ENCODE results near the gene KCNS3.
"Not testable (repeated sequence)": the region's sequence is repeated elsewhere in the genome, so short reads cannot be mapped to it uniquely, and the experiment has no call there.

KCNS3 gene

DNA sequence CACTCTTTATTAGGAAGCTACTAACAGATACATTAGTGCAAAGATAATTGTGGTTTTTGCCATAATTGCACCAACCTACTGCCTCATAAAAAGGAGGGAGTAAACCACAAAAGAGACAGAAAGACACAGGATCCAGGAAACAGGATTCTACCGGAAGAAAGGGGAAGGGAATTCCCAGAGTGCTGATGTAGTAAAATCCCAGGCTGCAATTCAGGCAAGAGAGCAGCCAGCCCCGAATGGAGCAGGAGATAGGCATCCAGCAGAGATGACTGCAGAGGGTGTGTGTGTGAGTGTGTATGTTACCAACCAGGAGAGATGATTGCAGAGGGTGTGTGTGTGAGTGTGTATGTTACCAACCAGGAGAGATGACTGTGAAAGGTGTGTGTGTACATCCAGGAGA, 84.4 kb downstream of the KCNS3 start:
- H3K9me3 ChIP-seq (ENCODE audit: control insufficient read depth in 1 of 2, low read length in 2 of 2) = no peaks in the 10 kb centered on the region
- no peak overlapping the region for H3K9ac ChIP-seq (ENCODE audit: low read depth in 1 of 2, low read length in 2 of 2)
- H3K4me1 ChIP-seq (ENCODE audit: control insufficient read depth in 1 of 2, insufficient read depth in 2 of 2, low read length in 2 of 2) = no peaks in the 10 kb centered on the region
- H3K36me3 ChIP-seq (ENCODE audit: control insufficient read depth in 1 of 2, insufficient read depth in 2 of 2, low read length in 2 of 2) = no peaks in the 10 kb centered on the region
- no peak overlapping the region for H3K4me3 ChIP-seq (ENCODE audit: low read depth in 1 of 2, low read length in 2 of 2)
- no peaks in the 10 kb centered on the region for H3K27me3 ChIP-seq (ENCODE audit: control insufficient read depth in 1 of 2, insufficient read depth in 2 of 2, low read length in 2 of 2)
- no peak overlapping the region for H3K27ac ChIP-seq (ENCODE audit: low read depth, low read length)

DNA sequence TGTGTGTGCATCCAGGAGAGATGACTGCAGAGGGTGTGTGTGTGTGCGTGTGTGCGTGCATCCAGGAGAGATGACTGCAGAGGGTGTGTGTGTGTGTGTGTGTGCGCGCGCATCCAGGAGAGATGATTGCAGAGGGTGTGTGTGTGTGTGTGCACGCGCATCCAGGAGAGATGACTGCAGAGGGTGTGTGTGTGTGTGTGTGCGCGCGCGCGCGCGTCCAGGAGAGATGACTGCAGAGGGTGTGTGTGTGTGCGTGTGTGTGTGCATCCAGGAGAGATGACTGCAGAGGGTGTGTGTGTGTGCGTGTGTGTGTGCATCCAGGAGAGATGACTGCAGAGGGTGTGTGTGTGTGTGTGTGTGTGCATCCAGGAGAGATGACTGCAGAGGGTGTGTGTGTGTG, 85.1 kb downstream of the KCNS3 start:
- not testable (repeated sequence) for H3K4me3 ChIP-seq (ENCODE audit: low read depth in 1 of 2, low read length in 2 of 2); H3K4me1 ChIP-seq (ENCODE audit: control insufficient read depth in 1 of 2, insufficient read depth in 2 of 2, low read length in 2 of 2); H3K9me3 ChIP-seq (ENCODE audit: control insufficient read depth in 1 of 2, low read length in 2 of 2); H3K27ac ChIP-seq (ENCODE audit: low read depth, low read length); H3K27me3 ChIP-seq (ENCODE audit: control insufficient read depth in 1 of 2, insufficient read depth in 2 of 2, low read length in 2 of 2); H3K9ac ChIP-seq (ENCODE audit: low read depth in 1 of 2, low read length in 2 of 2); H3K36me3 ChIP-seq (ENCODE audit: control insufficient read depth in 1 of 2, insufficient read depth in 2 of 2, low read length in 2 of 2)

DNA sequence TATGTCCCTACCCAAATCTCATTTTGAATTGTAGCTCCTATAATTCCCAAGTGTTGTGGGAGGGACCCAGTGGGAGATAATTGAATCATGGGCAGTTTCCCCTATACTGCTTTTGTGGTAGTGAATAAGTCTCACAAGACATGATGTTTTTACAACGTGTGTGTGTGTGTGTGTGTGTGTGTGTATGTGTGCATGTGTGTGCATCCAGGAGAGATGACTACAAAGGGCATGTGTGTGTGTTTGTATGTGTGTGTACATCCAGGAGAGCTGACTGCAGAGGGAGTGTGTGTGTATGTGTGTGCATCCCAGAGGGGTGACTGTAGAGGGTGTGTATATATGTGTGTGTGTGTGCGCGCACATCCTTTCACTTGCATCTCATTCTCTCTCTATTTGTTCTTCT, 86.7 kb downstream of the KCNS3 start:
- no peaks in the 10 kb centered on the region for H3K36me3 ChIP-seq (ENCODE audit: control insufficient read depth in 1 of 2, insufficient read depth in 2 of 2, low read length in 2 of 2)
- no peak overlapping the region for H3K27ac ChIP-seq (ENCODE audit: low read depth, low read length)
- no peaks in the 10 kb centered on the region for H3K9me3 ChIP-seq (ENCODE audit: control insufficient read depth in 1 of 2, low read length in 2 of 2)
- no peak overlapping the region for H3K9ac ChIP-seq (ENCODE audit: low read depth in 1 of 2, low read length in 2 of 2)
- no peaks in the 10 kb centered on the region for H3K4me1 ChIP-seq (ENCODE audit: control insufficient read depth in 1 of 2, insufficient read depth in 2 of 2, low read length in 2 of 2)
- no peaks in the 10 kb centered on the region for H3K27me3 ChIP-seq (ENCODE audit: control insufficient read depth in 1 of 2, insufficient read depth in 2 of 2, low read length in 2 of 2)
- H3K4me3 ChIP-seq (ENCODE audit: low read depth in 1 of 2, low read length in 2 of 2) = no peak overlapping the region

- Histone ChIP-seq H3K4me1 (ENCODE audit: control insufficient read depth in 1 of 2, insufficient read depth in 2 of 2, low read length in 2 of 2) (no peaks in the 10 kb centered on the region), H3K9me3 (ENCODE audit: control insufficient read depth in 1 of 2, low read length in 2 of 2) (no peaks in the 10 kb centered on the region), H3K27ac (ENCODE audit: low read depth, low read length) (no peak overlapping the region), H3K27me3 (ENCODE audit: control insufficient read depth in 1 of 2, insufficient read depth in 2 of 2, low read length in 2 of 2) (no peaks in the 10 kb centered on the region), H3K36me3 (ENCODE audit: control insufficient read depth in 1 of 2, insufficient read depth in 2 of 2, low read length in 2 of 2) (no peaks in the 10 kb centered on the region), H3K4me3 (ENCODE audit: low read depth in 1 of 2, low read length in 2 of 2) (no peak overlapping the region), H3K9ac (ENCODE audit: low read depth in 1 of 2, low read length in 2 of 2) (no peak overlapping the region)
These were observed 88.3 kb downstream of the KCNS3 start for GRCh38 chr2:17966798-17967197.

- H3K4me1 ChIP-seq (ENCODE audit: control insufficient read depth in 1 of 2, insufficient read depth in 2 of 2, low read length in 2 of 2) = no peaks in the 10 kb centered on the region
These were observed 91.2 kb downstream of the KCNS3 start for GRCh38 chr2:17969661-17970060.

DNA sequence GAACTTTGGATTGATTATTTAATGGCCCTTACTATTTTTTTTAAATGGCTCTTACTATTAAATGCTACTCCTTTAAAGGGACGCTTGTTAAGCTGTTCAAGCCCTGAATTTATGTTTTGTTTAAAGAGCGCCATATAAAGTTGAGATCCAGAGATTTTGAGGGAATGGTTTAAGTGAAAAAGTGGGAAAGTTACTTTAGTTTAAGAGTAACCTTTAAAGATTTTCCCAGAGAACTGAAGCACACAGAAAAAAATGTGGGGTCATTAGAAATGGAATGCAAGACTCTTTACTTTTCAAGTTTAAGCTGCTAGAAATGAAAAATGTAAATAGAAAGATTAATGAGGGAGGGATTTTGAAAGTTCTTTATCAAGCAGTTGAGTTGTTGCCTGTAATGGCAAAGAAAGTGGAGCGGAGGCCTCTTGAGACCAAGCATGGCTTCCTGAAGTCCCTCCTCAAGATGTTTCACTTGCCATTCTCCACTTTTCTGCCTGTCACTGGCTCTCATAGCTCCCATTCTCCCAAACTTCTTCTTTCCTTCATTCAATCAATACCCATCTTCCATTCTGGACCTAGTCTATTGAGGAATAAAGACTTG, 93.2 kb downstream of the KCNS3 start:
- H3K9ac ChIP-seq (ENCODE audit: low read depth in 1 of 2, low read length in 2 of 2) = no peak overlapping the region
- H3K4me1 ChIP-seq (ENCODE audit: control insufficient read depth in 1 of 2, insufficient read depth in 2 of 2, low read length in 2 of 2) = no peaks in the 10 kb centered on the region
- no peaks in the 10 kb centered on the region for H3K36me3 ChIP-seq (ENCODE audit: control insufficient read depth in 1 of 2, insufficient read depth in 2 of 2, low read length in 2 of 2)
- no peak overlapping the region for H3K27ac ChIP-seq (ENCODE audit: low read depth, low read length)
- H3K27me3 ChIP-seq (ENCODE audit: control insufficient read depth in 1 of 2, insufficient read depth in 2 of 2, low read length in 2 of 2) = no peaks in the 10 kb centered on the region
- no peaks in the 10 kb centered on the region for H3K9me3 ChIP-seq (ENCODE audit: control insufficient read depth in 1 of 2, low read length in 2 of 2)
- no peak overlapping the region for H3K4me3 ChIP-seq (ENCODE audit: low read depth in 1 of 2, low read length in 2 of 2)

More at GRCh38 chr2:17969661-17970060, 91.2 kb downstream of the KCNS3 start:
- Histone ChIP-seq H3K4me3 (ENCODE audit: low read depth in 1 of 2, low read length in 2 of 2) (no peak overlapping the region), H3K27me3 (ENCODE audit: control insufficient read depth in 1 of 2, insufficient read depth in 2 of 2, low read length in 2 of 2) (no peaks in the 10 kb centered on the region), H3K27ac (ENCODE audit: low read depth, low read length) (no peak overlapping the region), H3K36me3 (ENCODE audit: control insufficient read depth in 1 of 2, insufficient read depth in 2 of 2, low read length in 2 of 2) (no peaks in the 10 kb centered on the region), H3K9me3 (ENCODE audit: control insufficient read depth in 1 of 2, low read length in 2 of 2) (no peaks in the 10 kb centered on the region), H3K9ac (ENCODE audit: low read depth in 1 of 2, low read length in 2 of 2) (no peak overlapping the region)

- Histone ChIP-seq H3K27ac (ENCODE audit: low read depth, low read length) (no peak overlapping the region), H3K9ac (ENCODE audit: low read depth in 1 of 2, low read length in 2 of 2) (no peak overlapping the region), H3K4me1 (ENCODE audit: control insufficient read depth in 1 of 2, insufficient read depth in 2 of 2, low read length in 2 of 2) (no peaks in the 10 kb centered on the region), H3K27me3 (ENCODE audit: control insufficient read depth in 1 of 2, insufficient read depth in 2 of 2, low read length in 2 of 2) (no peaks in the 10 kb centered on the region), H3K4me3 (ENCODE audit: low read depth in 1 of 2, low read length in 2 of 2) (no peak overlapping the region), H3K9me3 (ENCODE audit: control insufficient read depth in 1 of 2, low read length in 2 of 2) (no peaks in the 10 kb centered on the region), H3K36me3 (ENCODE audit: control insufficient read depth in 1 of 2, insufficient read depth in 2 of 2, low read length in 2 of 2) (no peaks in the 10 kb centered on the region)
These were observed 94.5 kb downstream of the KCNS3 start for GRCh38 chr2:17972991-17973390.

- Histone ChIP-seq H3K36me3 (ENCODE audit: control insufficient read depth in 1 of 2, insufficient read depth in 2 of 2, low read length in 2 of 2) (no peaks in the 10 kb centered on the region), H3K27me3 (ENCODE audit: control insufficient read depth in 1 of 2, insufficient read depth in 2 of 2, low read length in 2 of 2) (no peaks in the 10 kb centered on the region), H3K4me1 (ENCODE audit: control insufficient read depth in 1 of 2, insufficient read depth in 2 of 2, low read length in 2 of 2) (no peaks in the 10 kb centered on the region), H3K27ac (ENCODE audit: low read depth, low read length) (no peak overlapping the region), H3K9me3 (ENCODE audit: control insufficient read depth in 1 of 2, low read length in 2 of 2) (no peaks in the 10 kb centered on the region), H3K4me3 (ENCODE audit: low read depth in 1 of 2, low read length in 2 of 2) (no peak overlapping the region), H3K9ac (ENCODE audit: low read depth in 1 of 2, low read length in 2 of 2) (no peak overlapping the region)
These were observed 96.9 kb downstream of the KCNS3 start for GRCh38 chr2:17975401-17975800.

DNA sequence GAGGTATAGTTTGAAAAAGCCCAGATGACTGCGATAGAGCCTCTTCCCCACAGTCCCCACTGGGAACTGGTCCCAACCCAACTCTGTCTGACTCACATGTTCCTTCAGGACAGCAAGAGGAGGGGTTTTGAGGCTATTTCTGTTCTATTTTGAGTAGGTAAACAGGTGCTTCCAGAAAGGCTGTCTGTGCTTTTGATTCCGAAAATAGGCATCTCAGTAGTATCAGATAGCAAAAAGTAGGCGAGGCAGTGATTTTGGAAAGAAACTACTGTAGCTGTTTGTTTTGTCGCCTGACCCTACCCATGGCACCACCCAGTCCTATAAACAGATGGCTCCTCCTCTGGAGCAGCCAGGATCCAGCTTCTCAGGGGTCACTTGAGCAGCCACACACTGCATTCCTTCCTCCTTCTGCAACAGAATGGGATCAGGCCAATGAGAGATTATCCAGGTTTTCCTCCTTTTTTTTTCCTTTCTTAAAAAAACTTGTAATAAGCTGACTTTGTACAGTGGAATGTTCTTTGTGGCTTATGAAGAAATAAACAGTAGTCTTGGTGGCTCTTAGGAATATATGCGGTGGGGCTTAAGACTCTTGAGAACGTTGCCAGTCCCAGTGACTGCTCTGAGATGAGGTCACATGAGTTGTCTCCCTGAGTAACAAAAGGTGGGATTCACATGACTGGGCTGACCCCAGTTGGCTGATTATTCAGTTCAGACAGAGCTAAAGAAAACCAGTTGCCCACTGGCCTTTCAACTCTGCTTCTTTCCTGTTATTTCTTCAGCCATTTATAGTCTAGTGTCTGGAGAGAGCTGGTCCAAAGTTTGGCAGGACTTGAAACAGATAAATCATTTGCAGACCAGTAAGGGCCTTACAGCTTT, 98.6 kb downstream of the KCNS3 start:
- no peak overlapping the region for H3K4me3 ChIP-seq (ENCODE audit: low read depth in 1 of 2, low read length in 2 of 2)
- H3K36me3 ChIP-seq (ENCODE audit: control insufficient read depth in 1 of 2, insufficient read depth in 2 of 2, low read length in 2 of 2) = no peaks in the 10 kb centered on the region
- H3K4me1 ChIP-seq (ENCODE audit: control insufficient read depth in 1 of 2, insufficient read depth in 2 of 2, low read length in 2 of 2) = no peaks in the 10 kb centered on the region
- H3K27me3 ChIP-seq (ENCODE audit: control insufficient read depth in 1 of 2, insufficient read depth in 2 of 2, low read length in 2 of 2) = no peaks in the 10 kb centered on the region
- H3K9ac ChIP-seq (ENCODE audit: low read depth in 1 of 2, low read length in 2 of 2) = no peak overlapping the region
- no peak overlapping the region for H3K27ac ChIP-seq (ENCODE audit: low read depth, low read length)
- no peaks in the 10 kb centered on the region for H3K9me3 ChIP-seq (ENCODE audit: control insufficient read depth in 1 of 2, low read length in 2 of 2)

GRCh38 chr2:17979707-17980106, 101.2 kb downstream of the KCNS3 start:
- no peak overlapping the region for H3K27ac ChIP-seq (ENCODE audit: low read depth, low read length)
- no peaks in the 10 kb centered on the region for H3K4me1 ChIP-seq (ENCODE audit: control insufficient read depth in 1 of 2, insufficient read depth in 2 of 2, low read length in 2 of 2)

More at GRCh38 chr2:17979707-17980106, 101.2 kb downstream of the KCNS3 start:
- Histone ChIP-seq H3K9ac (ENCODE audit: low read depth in 1 of 2, low read length in 2 of 2) (no peak overlapping the region), H3K36me3 (ENCODE audit: control insufficient read depth in 1 of 2, insufficient read depth in 2 of 2, low read length in 2 of 2) (no peaks in the 10 kb centered on the region), H3K9me3 (ENCODE audit: control insufficient read depth in 1 of 2, low read length in 2 of 2) (no peaks in the 10 kb centered on the region), H3K27me3 (ENCODE audit: control insufficient read depth in 1 of 2, insufficient read depth in 2 of 2, low read length in 2 of 2) (no peaks in the 10 kb centered on the region), H3K4me3 (ENCODE audit: low read depth in 1 of 2, low read length in 2 of 2) (no peak overlapping the region)
